HepG2 (cell line): ENCODE measurements around the gene BANP.

ENCODE experiments used
- EZH2 ChIP-seq: conservative IDR thresholded peaks from 2 replicates; pipeline ENCODE4 v1.6.1; 2012; ENCODE audit warnings: mild to moderate bottlenecking, low read depth, low read length, moderate library complexity
- KMT2A ChIP-seq: sonication (generic); formaldehyde crosslinking; IDR thresholded peaks from 2 replicates; pipeline ENCODE4 v1.4.0; 2020; ENCODE audit warnings: missing genetic modification reagents
- MAFK ChIP-seq, 2 experiments: IDR thresholded peaks in 1 of 2; conservative IDR thresholded peaks in 1 of 2; 2 replicates each; pipeline ENCODE4 v1.6.1; 2011; ENCODE audit warnings: improper control_type of control experiment in 2 of 2, low read length in 2 of 2
- NFE2 ChIP-seq: sonication (generic); formaldehyde crosslinking; IDR thresholded peaks from 2 replicates; pipeline ENCODE4 v1.4.0; 2020; ENCODE audit warnings: missing genetic modification reagents
- NFRKB ChIP-seq: fragments of 450-650 bp; IDR thresholded peaks from 2 replicates; pipeline ENCODE4 v1.6.1; 2017
- POLR2A ChIP-seq, 2 experiments: IDR thresholded peaks; 2 replicates each; pipeline ENCODE4 v1.6.1; 2011; ENCODE audit warnings: low read depth in 2 of 2, low read length in 2 of 2, mild to moderate bottlenecking in 1 of 2, moderate library complexity in 1 of 2; ENCODE audit not compliant: insufficient read depth in 1 of 2
- SNRNP70 ChIP-seq: fragments of 200-400 bp; formaldehyde crosslinking; IDR thresholded peaks from 2 replicates; pipeline ENCODE4 v1.6.1; 2017; ENCODE audit warnings: mild to moderate bottlenecking, low read depth, low read length, moderate library complexity
- TMF1 ChIP-seq: sonication (generic); formaldehyde crosslinking; IDR thresholded peaks from 2 replicates; pipeline ENCODE4 v1.8.1; 2022; ENCODE audit warnings: low read depth, missing genetic modification reagents
- U2AF1 ChIP-seq: fragments of 200-400 bp; formaldehyde crosslinking; optimal IDR thresholded peaks from 2 replicates; pipeline ENCODE3; 2017; ENCODE audit warnings: mild to moderate bottlenecking, low read depth, low read length
- ZNF274 ChIP-seq: sonication (generic); formaldehyde crosslinking; IDR thresholded peaks from 2 replicates; pipeline ENCODE4 v1.5.1; 2020; ENCODE audit warnings: mild to moderate bottlenecking, missing genetic modification reagents
- ZNF530 ChIP-seq: sonication (generic); formaldehyde crosslinking; IDR thresholded peaks from 2 replicates; pipeline ENCODE4 v1.5.0; 2020; ENCODE audit warnings: low read depth, mild to moderate bottlenecking, missing genetic modification reagents
- TF ChIP-seq, protein P1 (sequence below): conservative IDR thresholded peaks from 2 replicates; pipeline ENCODE4 v1.6.1; 2018; ENCODE audit warnings: missing genetic modification reagents
- TF ChIP-seq, protein P2 (sequence below): sonication (generic); formaldehyde crosslinking; IDR thresholded peaks from 2 replicates; pipeline ENCODE4 v1.5.0; 2020; ENCODE audit warnings: mild to moderate bottlenecking, missing genetic modification reagents, moderate library complexity
- TF ChIP-seq, protein P3 (sequence below): sonication (generic); formaldehyde crosslinking; IDR thresholded peaks from 2 replicates; pipeline ENCODE4 v1.9.0; 2021; ENCODE audit warnings: missing genetic modification reagents, borderline replicate concordance

GRCh38 chr16:88070989-88071625 lies 119.9 kb downstream of the BANP start:
- TF ChIP-seq, protein P1, sequence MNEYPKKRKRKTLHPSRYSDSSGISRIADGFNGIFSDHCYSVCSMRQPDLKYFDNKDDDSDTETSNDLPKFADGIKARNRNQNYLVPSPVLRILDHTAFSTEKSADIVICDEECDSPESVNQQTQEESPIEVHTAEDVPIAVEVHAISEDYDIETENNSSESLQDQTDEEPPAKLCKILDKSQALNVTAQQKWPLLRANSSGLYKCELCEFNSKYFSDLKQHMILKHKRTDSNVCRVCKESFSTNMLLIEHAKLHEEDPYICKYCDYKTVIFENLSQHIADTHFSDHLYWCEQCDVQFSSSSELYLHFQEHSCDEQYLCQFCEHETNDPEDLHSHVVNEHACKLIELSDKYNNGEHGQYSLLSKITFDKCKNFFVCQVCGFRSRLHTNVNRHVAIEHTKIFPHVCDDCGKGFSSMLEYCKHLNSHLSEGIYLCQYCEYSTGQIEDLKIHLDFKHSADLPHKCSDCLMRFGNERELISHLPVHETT (CRISPR knock-in tag), result no peak
- TF ChIP-seq TMF1 (CRISPR knock-in tag), result no peak
- TF ChIP-seq, protein P2, sequence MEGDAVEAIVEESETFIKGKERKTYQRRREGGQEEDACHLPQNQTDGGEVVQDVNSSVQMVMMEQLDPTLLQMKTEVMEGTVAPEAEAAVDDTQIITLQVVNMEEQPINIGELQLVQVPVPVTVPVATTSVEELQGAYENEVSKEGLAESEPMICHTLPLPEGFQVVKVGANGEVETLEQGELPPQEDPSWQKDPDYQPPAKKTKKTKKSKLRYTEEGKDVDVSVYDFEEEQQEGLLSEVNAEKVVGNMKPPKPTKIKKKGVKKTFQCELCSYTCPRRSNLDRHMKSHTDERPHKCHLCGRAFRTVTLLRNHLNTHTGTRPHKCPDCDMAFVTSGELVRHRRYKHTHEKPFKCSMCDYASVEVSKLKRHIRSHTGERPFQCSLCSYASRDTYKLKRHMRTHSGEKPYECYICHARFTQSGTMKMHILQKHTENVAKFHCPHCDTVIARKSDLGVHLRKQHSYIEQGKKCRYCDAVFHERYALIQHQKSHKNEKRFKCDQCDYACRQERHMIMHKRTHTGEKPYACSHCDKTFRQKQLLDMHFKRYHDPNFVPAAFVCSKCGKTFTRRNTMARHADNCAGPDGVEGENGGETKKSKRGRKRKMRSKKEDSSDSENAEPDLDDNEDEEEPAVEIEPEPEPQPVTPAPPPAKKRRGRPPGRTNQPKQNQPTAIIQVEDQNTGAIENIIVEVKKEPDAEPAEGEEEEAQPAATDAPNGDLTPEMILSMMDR (CRISPR knock-in tag), result no peak
- no peak for TF ChIP-seq NFE2 (CRISPR knock-in tag)
- TF ChIP-seq POLR2A (IDR thresholded peaks at IDR 0.05; ENCODE audit: insufficient read depth in 1 of 2, low read depth in 2 of 2, low read length in 2 of 2), result no peak
- TF ChIP-seq ZNF274 (CRISPR knock-in tag), result no peak
- TF ChIP-seq EZH2, result no peak
- no peak for TF ChIP-seq ZNF530
- no peak for TF ChIP-seq MAFK (conservative IDR thresholded peaks at IDR 0.05 in 1 of 2, IDR thresholded peaks at IDR 0.05 in 1 of 2; ENCODE audit: low read length in 2 of 2)
- TF ChIP-seq KMT2A (CRISPR knock-in tag), result no peak
- no peak for TF ChIP-seq U2AF1
- no peak for TF ChIP-seq SNRNP70
- TF ChIP-seq, protein P3, sequence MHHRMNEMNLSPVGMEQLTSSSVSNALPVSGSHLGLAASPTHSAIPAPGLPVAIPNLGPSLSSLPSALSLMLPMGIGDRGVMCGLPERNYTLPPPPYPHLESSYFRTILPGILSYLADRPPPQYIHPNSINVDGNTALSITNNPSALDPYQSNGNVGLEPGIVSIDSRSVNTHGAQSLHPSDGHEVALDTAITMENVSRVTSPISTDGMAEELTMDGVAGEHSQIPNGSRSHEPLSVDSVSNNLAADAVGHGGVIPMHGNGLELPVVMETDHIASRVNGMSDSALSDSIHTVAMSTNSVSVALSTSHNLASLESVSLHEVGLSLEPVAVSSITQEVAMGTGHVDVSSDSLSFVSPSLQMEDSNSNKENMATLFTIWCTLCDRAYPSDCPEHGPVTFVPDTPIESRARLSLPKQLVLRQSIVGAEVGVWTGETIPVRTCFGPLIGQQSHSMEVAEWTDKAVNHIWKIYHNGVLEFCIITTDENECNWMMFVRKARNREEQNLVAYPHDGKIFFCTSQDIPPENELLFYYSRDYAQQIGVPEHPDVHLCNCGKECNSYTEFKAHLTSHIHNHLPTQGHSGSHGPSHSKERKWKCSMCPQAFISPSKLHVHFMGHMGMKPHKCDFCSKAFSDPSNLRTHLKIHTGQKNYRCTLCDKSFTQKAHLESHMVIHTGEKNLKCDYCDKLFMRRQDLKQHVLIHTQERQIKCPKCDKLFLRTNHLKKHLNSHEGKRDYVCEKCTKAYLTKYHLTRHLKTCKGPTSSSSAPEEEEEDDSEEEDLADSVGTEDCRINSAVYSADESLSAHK (CRISPR knock-in tag), result no peak
- no peak for TF ChIP-seq NFRKB
